Right cardiac atrium (tissue), 5 donors: ENCODE results near the gene CCL23. TPM values are rescaled to one million over a fixed set of nuclear protein-coding genes. Genes with fewer than 3 reads are reported as not detected.
"Not testable (repeated sequence)": the region's sequence is repeated elsewhere in the genome, so short reads cannot be mapped to it uniquely, and the experiment has no call there.

ENCODE experiments used
- ATAC-seq, 2 donors: fragments of 200-7000 bp; cut with Tn5 transposase; one replicate each; pipeline versions ENCODE4 v1.8.0 to v1.9.1; 2020; ENCODE audit warnings: moderate library complexity in 2 of 2, mild to moderate bottlenecking in 1 of 2
- DNase-seq, 3 donors: peaks; one replicate each; pipeline ENCODE4 v3.0.0-alpha.2; 2020
- H3K27ac ChIP-seq: one replicate; pipeline ENCODE4 v1.5.1; 2013; ENCODE audit warnings: mild to moderate bottlenecking, low read length, control low read depth, moderate library complexity
- H3K27me3 ChIP-seq: one replicate; pipeline ENCODE4 v1.6.1; 2013; ENCODE audit not compliant: control insufficient read depth, insufficient read depth
- H3K4me1 ChIP-seq: one replicate; pipeline ENCODE4 v1.6.1; 2013; ENCODE audit warnings: low read length; ENCODE audit not compliant: control insufficient read depth, insufficient read depth
- H3K4me3 ChIP-seq: one replicate; pipeline ENCODE4 v1.5.1; 2013; ENCODE audit warnings: low read length, control low read depth
- H3K9me3 ChIP-seq: one replicate; pipeline ENCODE4 v1.6.1; 2013; ENCODE audit warnings: low read length; ENCODE audit not compliant: control insufficient read depth
- WGBS: extraction: QIAGEN DNeasy Blood & Tissue Kit; methylation state at CpG from one replicate; pipeline ENCODE4 v1.1.7; 2013; 5-methylcytosine and 5-hydroxymethylcytosine counted together
- intact Hi-C, 4 donors: fragments of 100-400 bp; cut with DNase I; formaldehyde crosslinking; loops; one replicate each; pipeline versions ENCODE4 v1.11.0 to v1.14.0; 2022 to 2023
- polyA plus RNA-seq: library from polyadenylated mRNA; stranded (reverse); fragments of 200-250 nt; gene quantifications from one replicate; pipeline ENCODE4 v1.2.3, GENCODE V29; 2013
- total RNA-seq, 4 donors: library from RNA; stranded (reverse); fragmentation: NEBNext Ultra II Directional; extraction: Animal tissue kit (Norgen Biotek cat#: 25700); gene quantifications; one replicate each; pipeline ENCODE4 v1.2.1, GENCODE V29; 2021
- donor health status: healthy with polysubstance abuse.
- donor health status: DM: no; HTN: yes; CAD: no.
- donor health status: DM: no; HTN: no; CAD: no.
- donor health status: DM: no; HTN: yes; CAD: no; lungs with severe emphysema.
- donor health status: DM: yes; HTN: yes; CAD: no.

The CCL23 gene
- total and polyA plus RNA-seq, 5 donors, result 0.20 to 0.69 (median 0.59) TPM; not detected in 1

GRCh38 chr17:36002631-36003030, 15.1 kb downstream of the CCL23 start:
- ATAC-seq, result no peak
- Histone ChIP-seq H3K9me3 (no peaks in the 10 kb centered on the region), H3K27ac (no peak overlapping the region), H3K27me3 (no peaks in the 10 kb centered on the region), H3K4me3 (no peak overlapping the region), H3K4me1 (peaks cover 2% of the 10 kb centered on the region)
- DNase-seq, result no peak
- intact Hi-C loops, result no loop called here
- 86% methylated on average over 7 of the region's 7 CpGs for WGBS

- intact Hi-C loops, result no loop called here
- 80% methylated on average over 6 of the region's 6 CpGs for WGBS
These were observed 15.7 kb downstream of the CCL23 start for GRCh38 chr17:36001862-36002603.

DNA sequence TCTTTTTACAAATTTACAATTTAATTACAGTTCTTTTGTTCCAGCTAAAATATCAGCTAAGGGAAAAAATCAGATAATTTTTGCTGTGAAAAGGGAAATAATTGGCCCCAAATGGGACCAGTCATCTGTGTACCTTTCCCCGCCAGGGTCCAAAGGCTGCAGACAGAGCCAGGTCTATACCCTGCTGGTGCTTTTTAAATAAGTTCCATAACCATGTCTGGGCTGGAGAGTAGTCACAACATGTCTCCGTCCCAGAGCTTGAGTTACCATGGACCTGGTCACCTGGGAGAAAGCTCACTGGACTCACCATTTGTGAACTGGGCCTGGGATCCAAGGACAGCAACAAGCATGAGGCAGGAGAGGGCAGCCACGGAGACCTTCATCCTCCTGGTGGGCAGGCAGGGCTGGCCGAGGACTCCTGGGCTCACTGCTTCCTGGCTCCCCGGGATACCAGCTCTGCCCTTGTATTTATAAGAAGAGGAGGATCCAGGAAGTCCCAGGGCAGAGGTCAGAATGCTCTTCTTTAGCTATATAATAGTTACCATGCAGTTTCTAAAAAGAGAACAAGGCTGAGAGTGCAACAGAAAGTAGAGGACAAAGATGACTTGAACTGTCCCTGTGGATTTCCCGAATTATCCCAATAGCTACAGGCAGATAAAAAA, 16.5 kb downstream of the CCL23 start, which contains the start of gene CCL15:
Gene CCL15 (minus strand): TSS at position 444 of the 662 bp plus-strand sequence. CDS start 61 bp downstream, at position 383.
- DNase-seq (no peak), ATAC-seq (no peak)
- Histone ChIP-seq H3K9me3 (no peaks in the 10 kb centered on the region), H3K4me3 (no peak within 1 kb of the TSS), H3K4me1 (peaks cover 2% of the 10 kb centered on the region), H3K27ac (no peak within 1 kb of the TSS), H3K27me3 (no peaks in the 10 kb centered on the region)
- intact Hi-C loops, result no loop called here
- WGBS, result 68% methylated on average over 6 of the region's 6 CpGs

More at GRCh38 chr17:36001862-36002603, 15.7 kb downstream of the CCL23 start:
- DNase-seq (no peak), ATAC-seq (no peak)
- peaks cover 2% of the 10 kb centered on the region for H3K4me1 ChIP-seq
- H3K27ac ChIP-seq, result no peak overlapping the region
- H3K27me3 ChIP-seq, result no peaks in the 10 kb centered on the region
- no peaks in the 10 kb centered on the region for H3K9me3 ChIP-seq
- no peak overlapping the region for H3K4me3 ChIP-seq

GRCh38 chr17:36000732-36001109, 17.1 kb downstream of the CCL23 start:
- H3K27me3 ChIP-seq, result no peaks in the 10 kb centered on the region
- ATAC-seq (no peak), DNase-seq (no peak)
- WGBS, result 80% methylated on average over 6 of the region's 6 CpGs
- H3K9me3 ChIP-seq, result no peaks in the 10 kb centered on the region
- intact Hi-C loops, result no loop called here
- no peak overlapping the region for H3K4me3 ChIP-seq
- no peak overlapping the region for H3K27ac ChIP-seq
- H3K4me1 ChIP-seq, result peaks cover 2% of the 10 kb centered on the region

GRCh38 chr17:35998756-35999155, 19.0 kb downstream of the CCL23 start:
- 88% methylated on average over 1 of the region's 1 CpG for WGBS
- DNase-seq (no peak), ATAC-seq (no peak)
- H3K4me3 ChIP-seq, result no peak overlapping the region
- intact Hi-C loops, result no loop called here
- H3K9me3 ChIP-seq, result no peaks in the 10 kb centered on the region
- no peak overlapping the region for H3K27ac ChIP-seq
- peaks cover 2% of the 10 kb centered on the region for H3K4me1 ChIP-seq
- no peaks in the 10 kb centered on the region for H3K27me3 ChIP-seq

DNA sequence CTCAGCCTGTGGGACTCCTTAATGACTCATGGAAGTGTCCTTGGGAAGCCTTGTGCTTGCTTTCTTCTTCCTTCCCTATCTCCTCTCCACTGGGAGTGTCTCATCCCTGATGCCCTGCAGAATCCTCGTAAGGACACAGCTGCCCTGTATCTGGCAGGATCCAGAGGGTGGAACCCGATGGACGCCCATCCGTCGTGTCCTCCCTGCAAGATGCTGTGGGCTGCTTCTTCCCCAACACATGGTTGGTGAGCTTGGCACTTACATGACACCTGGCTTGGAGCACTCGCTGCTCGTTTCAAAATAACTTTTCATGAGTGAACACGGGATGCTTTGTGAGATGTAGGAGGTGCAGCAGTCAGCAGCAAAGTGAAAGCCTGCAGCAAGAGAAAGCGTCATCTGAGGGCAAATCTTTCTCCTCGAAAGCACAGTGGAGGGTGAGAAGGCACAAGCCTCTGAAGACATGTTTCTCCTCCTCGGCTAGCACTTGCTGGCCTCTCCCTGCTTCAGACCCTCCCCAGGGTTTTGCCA, 19.7 kb downstream of the CCL23 start:
- ATAC-seq (no peak), DNase-seq (no peak)
- WGBS, result 68% methylated on average over 11 of the region's 11 CpGs
- Histone ChIP-seq H3K4me3 (no peak overlapping the region), H3K4me1 (peaks cover 2% of the 10 kb centered on the region), H3K9me3 (no peaks in the 10 kb centered on the region), H3K27ac (no peak overlapping the region), H3K27me3 (no peaks in the 10 kb centered on the region)
- intact Hi-C loops, result no loop called here

DNA sequence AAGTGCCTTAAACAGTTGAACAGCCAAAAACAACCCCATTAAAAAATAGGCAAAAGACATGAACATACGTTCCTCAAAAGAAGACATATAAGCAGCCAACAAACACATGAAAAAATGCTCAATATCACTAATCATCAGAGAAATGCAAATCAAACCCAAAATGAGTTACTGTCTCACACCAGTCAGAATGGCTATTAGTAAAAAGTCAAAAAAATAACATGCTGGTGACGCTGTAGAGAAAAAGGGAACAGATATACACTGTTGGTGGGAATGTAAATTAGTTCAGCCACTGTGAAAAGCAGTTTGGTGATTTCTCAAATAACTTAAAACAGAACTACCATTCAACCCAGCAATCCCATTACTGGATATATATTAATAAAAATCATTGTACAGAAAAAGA, 22.4 kb downstream of the CCL23 start:
- WGBS, result 80% methylated on average over 2 of the region's 2 CpGs
- H3K4me1 ChIP-seq, DNase-seq, intact Hi-C loops, ATAC-seq, H3K27ac ChIP-seq, H3K4me3 ChIP-seq, H3K27me3 ChIP-seq, H3K9me3 ChIP-seq: not testable (repeated sequence)

GRCh38 chr17:35991075-35991474, 26.7 kb downstream of the CCL23 start:
- no peak for DNase-seq
- intact Hi-C loops, result no loop called here
- H3K9me3 ChIP-seq, result no peaks in the 10 kb centered on the region
- H3K4me3 ChIP-seq, result no peak overlapping the region
- H3K27ac ChIP-seq, result no peak overlapping the region
- no peak for ATAC-seq
- H3K4me1 ChIP-seq, result peaks cover 4% of the 10 kb centered on the region
- WGBS, result 95% methylated on average over 2 of the region's 2 CpGs
- no peaks in the 10 kb centered on the region for H3K27me3 ChIP-seq

GRCh38 chr17:35988164-35988563, 29.6 kb downstream of the CCL23 start:
- Histone ChIP-seq H3K27ac (no peak overlapping the region), H3K9me3 (no peaks in the 10 kb centered on the region), H3K4me1 (peaks cover 4% of the 10 kb centered on the region), H3K27me3 (no peaks in the 10 kb centered on the region), H3K4me3 (no peak overlapping the region)
- ATAC-seq, result no peak
- intact Hi-C loops, result no loop called here
- DNase-seq, result no peak

DNA sequence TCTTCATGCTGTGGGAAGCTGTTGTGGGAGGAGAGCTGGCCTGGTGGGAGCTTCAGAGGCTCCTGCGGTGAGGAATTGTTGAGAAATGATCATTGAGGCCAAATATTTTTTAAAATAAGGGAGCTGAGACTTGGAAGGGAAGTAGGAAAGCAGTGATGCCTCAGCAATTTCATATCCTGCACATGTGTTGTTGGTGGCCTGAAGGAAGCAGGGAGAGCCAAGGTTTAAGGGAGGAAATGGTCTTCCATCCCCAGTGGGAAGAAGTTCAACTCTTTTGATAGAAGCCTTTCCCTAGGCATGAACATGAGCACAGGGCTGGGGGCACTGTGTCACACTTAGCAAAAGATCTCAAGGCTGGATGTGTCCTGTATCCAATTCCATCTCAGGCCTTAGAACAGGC, 31.1 kb downstream of the CCL23 start, which contains the start of gene CCL14:
Gene CCL14 (minus strand): TSS at position 87 of the 400 bp plus-strand sequence. CDS start 80 bp downstream, at position 7.
- no peak for ATAC-seq
- Histone ChIP-seq H3K27me3 (no peaks in the 10 kb centered on the region), H3K27ac (peak within 1 kb of the TSS; percentile 75), H3K4me3 (peak within 1 kb of the TSS; percentile 25), H3K4me1 (peaks cover 4% of the 10 kb centered on the region), H3K9me3 (no peaks in the 10 kb centered on the region)
- DNase-seq, result no peak
- intact Hi-C loops, result no loop called here
- WGBS, result 48% methylated on average over 1 of the region's 1 CpG

DNA sequence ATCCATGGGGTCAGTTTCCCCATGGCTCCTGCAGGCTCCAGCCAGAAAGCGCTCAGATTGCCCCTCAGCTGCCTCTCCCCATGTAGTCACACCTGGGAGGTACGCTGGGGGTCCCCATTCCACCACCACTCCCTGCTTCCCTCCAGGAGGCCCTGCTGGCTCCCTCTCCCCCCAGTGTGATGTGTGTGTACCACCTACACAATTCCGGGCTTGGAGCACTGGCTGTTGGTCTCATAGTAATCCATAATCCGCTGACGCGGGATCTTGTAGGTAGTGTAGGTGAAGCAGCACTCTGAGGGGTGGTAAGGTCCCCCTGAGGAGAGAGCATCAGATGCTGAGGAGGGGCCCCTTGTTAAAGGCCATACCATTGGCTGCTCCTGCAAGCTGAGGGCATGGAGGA, 33.6 kb downstream of the CCL23 start:
- no peaks in the 10 kb centered on the region for H3K27me3 ChIP-seq
- H3K4me1 ChIP-seq, result peaks cover 4% of the 10 kb centered on the region
- WGBS, result 94% methylated on average over 6 of the region's 6 CpGs
- no peaks in the 10 kb centered on the region for H3K9me3 ChIP-seq
- no peak for DNase-seq
- intact Hi-C loops, result no loop called here
- no peak overlapping the region for H3K4me3 ChIP-seq
- ATAC-seq, result no peak
- no peak overlapping the region for H3K27ac ChIP-seq
